PC-3 (cell line): Measurements from ENCODE around the gene SLC45A3. TPM values are rescaled to one million over a fixed set of nuclear protein-coding genes. Genes with fewer than 3 reads are reported as not detected.

ENCODE experiments used
- ATAC-seq: fragments of 200-7000 bp; cut with Tn5 transposase; 2 replicates; pipeline ENCODE4 v1.9.1; 2020; ENCODE audit warnings: mild to moderate bottlenecking, moderate library complexity
- BruUV-seq: library from RNA; stranded (reverse); fragments of 400-500 nt; replicated peaks from 2 replicates; lab custom pipeline; 2021; lab: Mats Ljungman, UMichigan
- CTCF ChIA-PET: fragments of 300-600 bp; sonication (Branson Sonifier 250); formaldehyde crosslinking; loops from one replicate; lab custom pipeline; 2022; ENCODE audit warnings: antibody characterized with exemption; lab: Charles Lee
- POLR2A ChIA-PET: fragments of 300-600 bp; sonication (Branson Sonifier 250); formaldehyde crosslinking; loops from one replicate; lab custom pipeline; 2022; ENCODE audit warnings: antibody characterized with exemption; ENCODE audit not compliant: unreplicated experiment; lab: Charles Lee
- DNase-seq: peaks from one replicate; pipeline ENCODE4 v3.0.0-alpha.2; 2015
- H2AFZ ChIP-seq: fragments of 300-600 bp; sonication (generic); 2 replicates; pipeline ENCODE4 v1.6.0; 2016; ENCODE audit warnings: antibody characterized with exemption, low read length
- H3F3A ChIP-seq: fragments of 300-600 bp; sonication (generic); one replicate; pipeline ENCODE4 v1.6.0; 2017; ENCODE audit warnings: antibody characterized with exemption, low read length, control low read depth, mild to moderate bottlenecking; ENCODE audit not compliant: unreplicated experiment
- H3K27ac ChIP-seq: fragments of 300-600 bp; sonication (generic); 2 replicates; pipeline ENCODE4 v1.5.1; 2016; ENCODE audit warnings: mild to moderate bottlenecking, low read length
- H3K27me3 ChIP-seq: fragments of 300-600 bp; sonication (generic); 2 replicates; pipeline ENCODE4 v1.6.1; 2016; ENCODE audit warnings: low read length, mixed read lengths
- H3K36me3 ChIP-seq: fragments of 300-600 bp; sonication (generic); 2 replicates; pipeline ENCODE4 v1.6.1; 2016; ENCODE audit warnings: low read depth, mixed run types, low read length, mixed read lengths
- H3K4me1 ChIP-seq: fragments of 300-600 bp; sonication (generic); 2 replicates; pipeline ENCODE4 v1.5.1; 2016; ENCODE audit warnings: low read length; ENCODE audit not compliant: insufficient read depth
- H3K4me2 ChIP-seq: fragments of 300-600 bp; sonication (generic); 2 replicates; pipeline ENCODE4 v1.6.0; 2016; ENCODE audit warnings: low read length
- H3K4me3 ChIP-seq: fragments of 300-600 bp; sonication (generic); 2 replicates; pipeline ENCODE4 v1.5.1; 2016; ENCODE audit warnings: mild to moderate bottlenecking, low read length, mixed read lengths
- H3K79me2 ChIP-seq: fragments of 300-600 bp; sonication (generic); 2 replicates; pipeline ENCODE4 v1.6.1; 2017; ENCODE audit warnings: low read length, mixed read lengths
- H3K9ac ChIP-seq: fragments of 300-600 bp; sonication (generic); 2 replicates; pipeline ENCODE4 v1.6.0; 2016; ENCODE audit warnings: mild to moderate bottlenecking, low read length
- H3K9me2 ChIP-seq: fragments of 300-600 bp; sonication (generic); replicated peaks from 2 replicates; pipeline ENCODE4 v1.6.1; 2016; ENCODE audit warnings: mixed run types, low read length, mixed read lengths
- H3K9me3 ChIP-seq: fragments of 300-600 bp; sonication (generic); 2 replicates; pipeline ENCODE4 v1.6.1; 2016; ENCODE audit warnings: low read length, mixed read lengths
- H4K20me1 ChIP-seq: fragments of 300-600 bp; sonication (generic); 2 replicates; pipeline ENCODE4 v1.6.1; 2016; ENCODE audit warnings: low read length, mixed read lengths
- CTCF ChIP-seq: fragments of 300-600 bp; sonication (generic); conservative IDR thresholded peaks from 2 replicates; pipeline ENCODE4 v1.5.1; 2017; ENCODE audit warnings: antibody characterized with exemption, low read depth, mild to moderate bottlenecking, low read length
- EZH2 ChIP-seq: fragments of 300-600 bp; sonication (generic); IDR thresholded peaks from one replicate; pipeline ENCODE4 v1.6.1; 2017; ENCODE audit warnings: antibody characterized with exemption, mild to moderate bottlenecking, low read length; ENCODE audit not compliant: unreplicated experiment
- EZH2phosphoT487 ChIP-seq: fragments of 300-600 bp; sonication (generic); IDR thresholded peaks from 2 replicates; pipeline ENCODE4 v1.6.1; 2018; ENCODE audit warnings: mild to moderate bottlenecking, antibody characterized with exemption, low read length, borderline replicate concordance
- intact Hi-C: fragments of 100-400 bp; cut with micrococcal nuclease; formaldehyde crosslinking; loops from 2 replicates; pipeline ENCODE4 v1.9.0; 2023
- total RNA-seq: library from RNA; depleted of rRNA; stranded (reverse); fragments of >200 nt; gene quantifications from 2 replicates; pipeline ENCODE4 v1.2.3, GENCODE V29; 2014

Gene SLC45A3
- total RNA-seq, 1 experiment from 2014 or later = 33.2 TPM

DNA sequence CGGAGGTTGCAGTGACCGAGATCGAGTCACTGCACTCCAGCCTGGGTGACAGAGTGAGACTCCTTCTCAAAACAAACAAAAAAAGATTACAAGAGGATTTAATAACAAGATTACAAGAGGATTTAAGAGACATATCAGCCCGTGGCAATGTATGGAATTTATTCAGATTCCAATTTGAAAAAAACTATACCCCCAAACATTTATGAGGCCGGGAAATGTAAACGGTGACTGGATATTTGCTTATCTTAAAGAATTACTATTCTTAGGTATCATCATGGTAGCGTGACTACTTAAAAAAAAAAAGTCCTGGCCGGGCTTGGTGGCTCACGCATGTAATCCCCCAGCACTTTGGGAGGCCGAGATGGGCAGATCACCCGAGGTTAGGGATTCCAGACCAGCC lies 27.3 kb downstream of the SLC45A3 start:
- ATAC-seq = peak; percentile 67
- H3K27ac ChIP-seq = peak overlapping the region; percentile 53
- no peaks in the 10 kb centered on the region for H3K79me2 ChIP-seq
- no TSS peak for BruUV-seq
- ChIA-PET CTCF (interaction anchor here (0.6 to 1.5 kb wide), 2 partner anchors 62 to 163 kb away, joined by 3 read pairs; no protein-coding TSS in a partner anchor), POLR2A (no interaction called here)
- H3K4me3 ChIP-seq = no peak overlapping the region
- peak; percentile 70 for DNase-seq
- no peaks in the 10 kb centered on the region for H4K20me1 ChIP-seq
- peak overlapping the region; percentile 3; the same call in 1 of the 2 replicates for H3K4me2 ChIP-seq
- H3K36me3 ChIP-seq = 0 out of 2 replicates have a peak, but pooled peaks cover 4% of the 10 kb centered on the region
- intact Hi-C loops = no loop called here
- 0 out of 2 replicates have a peak, but pooled peaks cover 3% of the 10 kb centered on the region for H3K4me1 ChIP-seq
- H3K9ac ChIP-seq = peak overlapping the region; percentile 24; the same call in 1 of the 2 replicates
- no peaks in the 10 kb centered on the region for H3K27me3 ChIP-seq
- no peaks in the 10 kb centered on the region for H3K9me2 ChIP-seq
- H3K9me3 ChIP-seq = no peaks in the 10 kb centered on the region
- H2AFZ ChIP-seq = peak overlapping the region; percentile 4; the same call in 1 of the 2 replicates
- no peak for TF ChIP-seq CTCF
- no peak for TF ChIP-seq EZH2
- TF ChIP-seq EZH2phosphoT487 = no peak
- no peaks in the 10 kb centered on the region for H3F3A ChIP-seq

- H3K9ac ChIP-seq = no peak overlapping the region
- 0 out of 2 replicates have a peak, but pooled peaks cover 3% of the 10 kb centered on the region for H3K4me1 ChIP-seq
- H3F3A ChIP-seq = no peaks in the 10 kb centered on the region
- ChIA-PET POLR2A (no interaction called here), CTCF (no interaction called here)
- H4K20me1 ChIP-seq = no peaks in the 10 kb centered on the region
- no peaks in the 10 kb centered on the region for H3K9me3 ChIP-seq
- H3K27ac ChIP-seq = no peak overlapping the region
- H3K4me3 ChIP-seq = no peak overlapping the region
- ATAC-seq (no peak), DNase-seq (no peak)
- H3K9me2 ChIP-seq = no peaks in the 10 kb centered on the region
- TF ChIP-seq EZH2phosphoT487 (no peak), CTCF (no peak), EZH2 (no peak)
- BruUV-seq = no TSS peak
- no peaks in the 10 kb centered on the region; the same call in 1 of the 2 replicates for H3K36me3 ChIP-seq
- intact Hi-C loops = no loop called here
- no peaks in the 10 kb centered on the region for H3K79me2 ChIP-seq
- H2AFZ ChIP-seq = no peak overlapping the region
- no peaks in the 10 kb centered on the region for H3K27me3 ChIP-seq
- H3K4me2 ChIP-seq = no peak overlapping the region
Measured at GRCh38 chr1:205650241-205650640, 30.1 kb downstream of the SLC45A3 start.

DNA sequence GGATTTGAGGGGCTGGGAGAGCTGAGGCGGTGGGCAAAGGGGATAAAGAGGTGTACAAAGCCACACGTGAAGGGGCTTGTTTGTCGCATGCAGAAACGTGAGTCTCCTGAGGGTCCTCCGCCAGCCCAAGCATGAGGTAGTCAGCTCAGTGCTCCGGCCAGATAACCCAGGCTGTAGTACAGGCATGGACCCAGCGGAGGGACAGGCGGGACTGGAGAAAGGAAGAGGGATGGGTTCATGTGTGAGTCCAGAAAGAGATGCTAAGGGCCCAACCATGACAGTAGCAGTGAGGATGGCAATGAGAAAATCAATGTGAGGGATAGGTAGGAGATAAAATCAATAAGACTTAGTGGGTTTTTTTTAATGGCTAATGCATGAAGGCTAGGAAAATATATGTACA lies 34.8 kb downstream of the SLC45A3 start:
- POLR2A ChIA-PET = no interaction called here
- no peak for ATAC-seq
- CTCF ChIA-PET = no interaction called here

More for the DNA sequence above, 34.8 kb downstream of the SLC45A3 start:
- Histone ChIP-seq H3K27ac (no peak overlapping the region), H3F3A (no peaks in the 10 kb centered on the region), H2AFZ (no peak overlapping the region), H3K36me3 (no peaks in the 10 kb centered on the region; the same call in none of the 2 replicates), H3K79me2 (no peaks in the 10 kb centered on the region), H3K9ac (no peak overlapping the region), H3K9me3 (no peaks in the 10 kb centered on the region), H3K4me1 (no peaks in the 10 kb centered on the region), H3K9me2 (no peaks in the 10 kb centered on the region), H3K4me2 (no peak overlapping the region), H3K4me3 (no peak overlapping the region), H4K20me1 (no peaks in the 10 kb centered on the region), H3K27me3 (no peaks in the 10 kb centered on the region)
- no TSS peak for BruUV-seq
- intact Hi-C loops = no loop called here
- no peak for DNase-seq
- TF ChIP-seq EZH2phosphoT487 (no peak), EZH2 (no peak), CTCF (no peak)
